Measurements from ENCODE around the gene CXCL3. TPM values are rescaled to one million over a fixed set of nuclear protein-coding genes. Genes with fewer than 3 reads are reported as not detected.

Gene CXCL3
- total and polyA plus RNA-seq, 9 of the 15 experiments (the other 6 are each of a cell fraction or from before 2014, with no cell fraction given) = 2.3 to 8.9 (median 6.1) TPM

DNA sequence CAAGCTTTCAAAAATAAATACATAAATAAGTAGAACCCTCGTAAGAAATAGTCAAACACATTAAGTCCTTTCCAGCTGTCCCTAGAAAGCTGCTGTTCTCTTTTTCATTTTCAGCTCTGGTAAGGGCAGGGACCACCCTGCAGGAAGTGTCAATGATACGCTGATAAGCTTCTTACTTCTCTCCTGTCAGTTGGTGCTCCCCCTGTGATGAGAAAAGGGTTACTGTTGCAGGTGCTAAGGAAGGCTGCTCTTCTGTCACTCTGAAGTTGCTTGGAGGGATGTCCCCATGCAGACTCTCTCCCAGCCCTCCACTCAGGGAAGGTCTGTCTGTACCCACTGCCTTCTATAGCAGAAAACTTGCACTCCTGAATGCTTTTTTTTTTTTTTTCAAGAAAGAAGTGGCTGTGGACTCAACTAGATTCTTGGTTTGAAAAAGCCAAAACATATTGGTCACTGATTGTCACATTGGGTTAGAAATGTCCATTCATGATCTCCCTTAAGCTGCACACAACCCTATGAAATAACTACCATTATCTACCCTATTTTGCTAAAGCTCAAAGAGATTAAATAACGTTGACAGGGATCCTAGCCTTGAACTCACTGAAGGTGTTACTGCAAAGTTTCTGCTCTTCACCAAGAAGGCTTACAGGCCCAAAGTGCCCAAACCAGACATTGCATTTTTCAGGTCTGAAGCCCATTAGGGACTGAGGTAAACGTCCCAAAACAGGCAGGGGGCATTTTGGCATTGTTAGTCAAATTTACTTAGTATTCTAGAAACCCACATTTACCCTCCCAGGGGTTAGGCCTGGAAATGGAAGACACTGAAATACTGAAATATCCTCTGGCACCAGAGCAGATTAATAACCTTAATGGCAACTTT, 1.2 kb downstream of the CXCL3 start (continued):
- peak; percentile 49; the same call in 1 of the 2 replicates for TF ChIP-seq POLR2A (conservative IDR thresholded peaks at IDR 0.05)
- TF ChIP-seq XRCC5 (IDR thresholded peaks at IDR 0.05; ENCODE audit: low read depth, low read length) = no peak
- TF ChIP-seq MIER1 (IDR thresholded peaks at IDR 0.05; ENCODE audit: low read depth) = no peak
- TF ChIP-seq, protein P1, sequence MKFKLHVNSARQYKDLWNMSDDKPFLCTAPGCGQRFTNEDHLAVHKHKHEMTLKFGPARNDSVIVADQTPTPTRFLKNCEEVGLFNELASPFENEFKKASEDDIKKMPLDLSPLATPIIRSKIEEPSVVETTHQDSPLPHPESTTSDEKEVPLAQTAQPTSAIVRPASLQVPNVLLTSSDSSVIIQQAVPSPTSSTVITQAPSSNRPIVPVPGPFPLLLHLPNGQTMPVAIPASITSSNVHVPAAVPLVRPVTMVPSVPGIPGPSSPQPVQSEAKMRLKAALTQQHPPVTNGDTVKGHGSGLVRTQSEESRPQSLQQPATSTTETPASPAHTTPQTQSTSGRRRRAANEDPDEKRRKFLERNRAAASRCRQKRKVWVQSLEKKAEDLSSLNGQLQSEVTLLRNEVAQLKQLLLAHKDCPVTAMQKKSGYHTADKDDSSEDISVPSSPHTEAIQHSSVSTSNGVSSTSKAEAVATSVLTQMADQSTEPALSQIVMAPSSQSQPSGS (CRISPR knock-in tag; IDR thresholded peaks at IDR 0.05) = no peak
- no peak for TF ChIP-seq MXI1 (IDR thresholded peaks at IDR 0.05; ENCODE audit: low read depth, low read length)
- TF ChIP-seq, protein P2, sequence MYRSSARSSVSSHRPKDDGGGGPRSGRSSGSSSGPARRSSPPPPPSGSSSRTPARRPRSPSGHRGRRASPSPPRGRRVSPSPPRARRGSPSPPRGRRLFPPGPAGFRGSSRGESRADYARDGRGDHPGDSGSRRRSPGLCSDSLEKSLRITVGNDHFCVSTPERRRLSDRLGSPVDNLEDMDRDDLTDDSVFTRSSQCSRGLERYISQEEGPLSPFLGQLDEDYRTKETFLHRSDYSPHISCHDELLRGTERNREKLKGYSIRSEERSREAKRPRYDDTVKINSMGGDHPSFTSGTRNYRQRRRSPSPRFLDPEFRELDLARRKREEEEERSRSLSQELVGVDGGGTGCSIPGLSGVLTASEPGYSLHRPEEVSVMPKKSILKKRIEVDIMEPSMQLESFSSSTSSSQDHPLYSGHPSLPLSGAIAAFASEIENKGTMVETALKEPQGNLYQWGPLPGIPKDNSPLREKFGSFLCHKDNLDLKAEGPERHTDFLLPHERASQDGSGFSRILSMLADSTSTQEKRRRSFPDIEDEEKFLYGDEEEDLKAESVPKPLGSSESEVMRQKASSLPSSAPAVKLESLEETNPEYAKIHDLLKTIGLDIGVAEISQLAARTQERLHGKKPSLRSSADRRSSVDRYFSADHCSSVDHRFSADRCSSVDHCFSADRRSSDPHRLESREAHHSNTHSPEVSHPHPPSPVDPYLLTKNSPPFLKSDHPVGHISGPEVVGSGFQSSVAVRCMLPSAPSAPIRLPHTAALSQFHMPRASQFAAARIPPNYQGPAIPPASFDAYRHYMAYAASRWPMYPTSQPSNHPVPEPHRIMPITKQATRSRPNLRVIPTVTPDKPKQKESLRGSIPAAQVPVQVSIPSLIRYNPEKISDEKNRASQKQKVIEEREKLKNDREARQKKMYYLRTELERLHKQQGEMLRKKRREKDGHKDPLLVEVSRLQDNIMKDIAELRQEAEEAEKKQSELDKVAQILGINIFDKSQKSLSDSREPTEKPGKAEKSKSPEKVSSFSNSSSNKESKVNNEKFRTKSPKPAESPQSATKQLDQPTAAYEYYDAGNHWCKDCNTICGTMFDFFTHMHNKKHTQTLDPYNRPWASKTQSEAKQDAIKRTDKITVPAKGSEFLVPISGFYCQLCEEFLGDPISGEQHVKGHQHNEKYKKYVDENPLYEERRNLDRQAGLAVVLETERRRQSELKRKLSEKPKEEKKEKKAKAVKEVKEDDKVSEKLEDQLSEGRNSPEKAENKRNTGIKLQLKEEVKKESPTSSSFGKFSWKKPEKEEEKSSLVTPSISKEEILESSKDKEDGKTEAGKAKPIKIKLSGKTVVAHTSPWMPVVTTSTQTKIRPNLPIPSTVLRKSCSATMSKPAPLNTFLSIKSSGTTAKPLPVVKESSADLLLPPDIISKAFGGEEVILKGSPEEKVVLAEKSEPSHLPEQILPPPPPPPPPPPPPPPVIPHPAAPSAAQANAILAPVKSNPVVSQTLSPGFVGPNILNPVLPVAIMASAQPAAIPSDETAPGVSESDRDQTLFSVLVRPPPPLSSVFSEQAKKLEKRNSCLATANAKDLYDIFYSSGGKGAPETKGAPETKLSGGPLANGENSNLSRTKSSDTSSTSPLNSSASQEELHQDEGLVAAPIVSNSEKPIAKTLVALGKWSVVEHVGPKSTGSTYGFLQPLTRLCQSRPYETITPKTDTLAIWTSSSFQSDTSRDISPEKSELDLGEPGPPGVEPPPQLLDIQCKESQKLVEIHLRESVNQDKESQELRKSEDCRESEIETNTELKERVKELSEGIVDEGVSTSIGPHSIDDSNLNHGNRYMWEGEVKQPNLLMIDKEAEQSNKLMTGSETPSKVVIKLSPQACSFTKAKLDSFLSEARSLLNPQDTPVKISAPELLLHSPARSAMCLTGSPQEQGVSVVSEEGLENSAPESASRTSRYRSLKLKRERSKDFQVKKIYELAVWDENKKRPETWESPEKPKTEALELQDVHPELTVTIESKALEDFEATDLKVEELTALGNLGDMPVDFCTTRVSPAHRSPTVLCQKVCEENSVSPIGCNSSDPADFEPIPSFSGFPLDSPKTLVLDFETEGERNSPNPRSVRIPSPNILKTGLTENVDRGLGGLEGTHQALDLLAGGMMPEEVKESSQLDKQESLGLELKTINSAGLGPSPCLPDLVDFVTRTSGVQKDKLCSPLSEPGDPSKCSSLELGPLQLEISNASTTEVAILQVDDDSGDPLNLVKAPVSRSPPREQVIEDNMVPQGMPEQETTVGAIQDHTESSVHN (IDR thresholded peaks at IDR 0.05; ENCODE audit: borderline replicate concordance in 1 of 2, low read depth in 1 of 2) = no peak
- TF ChIP-seq CTBP1 (IDR thresholded peaks at IDR 0.05; ENCODE audit: borderline replicate concordance) = peak; percentile 61; the same call in 1 of the 2 replicates
- no peak for TF ChIP-seq CHD4 (IDR thresholded peaks at IDR 0.05; ENCODE audit: insufficient read depth, insufficient replicate concordance, low read depth, low read length, poor library complexity, severe bottlenecking)
- no peak for TF ChIP-seq RHOXF2B (CRISPR knock-in tag; conservative IDR thresholded peaks at IDR 0.05)
- no peak for TF ChIP-seq ZNF143 (CRISPR knock-in tag; IDR thresholded peaks at IDR 0.05)
- TF ChIP-seq FIP1L1 (IDR thresholded peaks at IDR 0.05; ENCODE audit: low read depth, low read length, poor library complexity, severe bottlenecking) = no peak
- no peak for TF ChIP-seq RFX7 (CRISPR knock-in tag; IDR thresholded peaks at IDR 0.05)
- TF ChIP-seq DACH1 (IDR thresholded peaks at IDR 0.05; ENCODE audit: partially characterized antibody) = no peak
- TF ChIP-seq MCM2 (IDR thresholded peaks at IDR 0.05; ENCODE audit: low read depth) = no peak
- no peak for TF ChIP-seq HNRNPUL1 (IDR thresholded peaks at IDR 0.05; ENCODE audit: low read length)
- TF ChIP-seq SRSF7 (optimal IDR thresholded peaks at IDR 0.05; ENCODE audit: low read depth, low read length) = no peak
- no peak for TF ChIP-seq ZC3H4 (CRISPR knock-in tag; IDR thresholded peaks at IDR 0.05; ENCODE audit: borderline replicate concordance)
- no peak for TF ChIP-seq FOXA3 (CRISPR knock-in tag; conservative IDR thresholded peaks at IDR 0.05 in 1 of 2, IDR thresholded peaks at IDR 0.05 in 1 of 2)

Measured in K562 (cell line).